22Rv1 (cell line): Measurements from ENCODE around the gene PRR11.

Source experiments
- H3K27ac ChIP-seq: fragments of 450-650 bp; 2 replicates; pipeline ENCODE4 v1.5.1; 2017
- CTCF ChIP-seq: fragments of 450-650 bp; IDR thresholded peaks from 2 replicates; pipeline ENCODE4 v1.5.1; 2017; ENCODE audit warnings: mild to moderate bottlenecking
- ZFX ChIP-seq: fragments of 450-650 bp; IDR thresholded peaks from 2 replicates; pipeline ENCODE4 v1.6.1; 2017; ENCODE audit warnings: antibody characterized with exemption, borderline replicate concordance

PRR11 gene

GRCh38 chr17:59139939-59140338, 15.6 kb upstream of the PRR11 start:
- H3K27ac ChIP-seq = no peak overlapping the region
- TF ChIP-seq ZFX = no peak
- no peak for TF ChIP-seq CTCF

GRCh38 chr17:59141860-59142259, 13.7 kb upstream of the PRR11 start:
- H3K27ac ChIP-seq = no peak overlapping the region
- TF ChIP-seq CTCF = no peak
- TF ChIP-seq ZFX = no peak

- TF ChIP-seq CTCF (no peak), ZFX (no peak)
- no peak overlapping the region for H3K27ac ChIP-seq
These were observed 9.9 kb upstream of the PRR11 start for GRCh38 chr17:59145571-59146096.

- H3K27ac ChIP-seq = no peak overlapping the region
- TF ChIP-seq ZFX = no peak
- no peak for TF ChIP-seq CTCF
These were observed 6.5 kb upstream of the PRR11 start for GRCh38 chr17:59149051-59149450.

- no peak overlapping the region for H3K27ac ChIP-seq
- TF ChIP-seq CTCF = no peak
These were observed 5.6 kb upstream of the PRR11 start for GRCh38 chr17:59149841-59150511.

GRCh38 chr17:59151006-59151405, 4.5 kb upstream of the PRR11 start:
- no peak for TF ChIP-seq CTCF
- no peak for TF ChIP-seq ZFX
- no peak overlapping the region for H3K27ac ChIP-seq

- H3K27ac ChIP-seq = no peak overlapping the region
- TF ChIP-seq ZFX (no peak), CTCF (no peak)
These were observed 4.0 kb upstream of the PRR11 start for GRCh38 chr17:59151591-59151990.
